B cell (primary cell): ENCODE data around the gene PTGES2. TPM values are rescaled to one million over a fixed set of nuclear protein-coding genes. Genes with fewer than 3 reads are reported as not detected.

Source experiments
- ATAC-seq: fragments of 200-7000 bp; cut with Tn5 transposase; one replicate; pipeline ENCODE4 v1.10.0; 2021; ENCODE audit warnings: low read depth, mild to moderate bottlenecking, moderate number of reproducible peaks, moderate library complexity
- CTCF ChIA-PET: fragments of 350-600 bp; sonication (Branson Sonifier 250); formaldehyde crosslinking; loops from one replicate; lab custom pipeline; 2021; ENCODE audit warnings: antibody characterized with exemption, inconsistent platforms; lab: Charles Lee
- POLR2A ChIA-PET: fragments of 350-600 bp; sonication (Branson Sonifier 250); formaldehyde crosslinking; loops from one replicate; lab custom pipeline; 2021; ENCODE audit warnings: antibody characterized with exemption; lab: Charles Lee
- DNase-seq: peaks from one replicate; pipeline ENCODE4 v3.0.0; 2013
- H2AFZ ChIP-seq: 2 replicates; pipeline ENCODE4 v1.6.1; 2012; ENCODE audit warnings: mild to moderate bottlenecking, low read depth, low read length; ENCODE audit not compliant: insufficient read depth, poor library complexity, severe bottlenecking
- H3K27ac ChIP-seq, 2 donors: 1 replicate in 1 of 2; 2 replicates in 1 of 2; pipeline ENCODE4 v1.5.1; 2012 to 2013; ENCODE audit warnings: low read length in 2 of 2, mild to moderate bottlenecking in 2 of 2, moderate library complexity in 1 of 2
- H3K27me3 ChIP-seq, 4 experiments: fragments of 200-600 bp in 1 of 4; sonication (generic) in 1 of 4; replicated peaks in 1 of 4; 1 replicate in 2 of 4; 2 replicates in 2 of 4; pipeline versions ENCODE4 v1.6.1 to v1.7.0; 2013 to 2016; ENCODE audit warnings: low read length in 3 of 4, mild to moderate bottlenecking in 2 of 4, mixed read lengths in 1 of 4, moderate library complexity in 1 of 4; ENCODE audit not compliant: insufficient read depth in 4 of 4, control insufficient read depth in 3 of 4; ENCODE audit errors: control extremely low read depth in 1 of 4
- H3K36me3 ChIP-seq, 2 experiments: replicated peaks in 1 of 2; 1 replicate in 1 of 2; 2 replicates in 1 of 2; pipeline versions ENCODE4 v1.6.1 to v1.7.1; 2013; ENCODE audit warnings: low read length in 1 of 2; ENCODE audit not compliant: insufficient read depth in 2 of 2, control insufficient read depth in 1 of 2; ENCODE audit errors: control extremely low read depth in 1 of 2, extremely low read depth in 1 of 2
- H3K4me1 ChIP-seq, 2 donors: fragments of 200-600 bp in 1 of 2; sonication (generic) in 1 of 2; 1 replicate in 1 of 2; 2 replicates in 1 of 2; pipeline versions ENCODE4 v1.5.1 to v1.6.1; 2013 to 2017; ENCODE audit warnings: low read length in 2 of 2; ENCODE audit not compliant: control insufficient read depth in 2 of 2, insufficient read depth in 2 of 2
- H3K4me2 ChIP-seq: replicated peaks from 2 replicates; pipeline ENCODE3; 2012; ENCODE audit warnings: mild to moderate bottlenecking, low read depth, low read length; ENCODE audit not compliant: poor library complexity, severe bottlenecking
- H3K4me3 ChIP-seq, 5 experiments: fragments of 200-600 bp in 1 of 5; sonication (generic) in 1 of 5; 1 replicate in 3 of 5; 2 replicates in 2 of 5; pipeline versions ENCODE4 v1.5.1 to v1.7.0; 2011 to 2016; ENCODE audit warnings: low read length in 4 of 5, mild to moderate bottlenecking in 4 of 5, low read depth in 2 of 5, control low read depth in 1 of 5, moderate library complexity in 1 of 5; ENCODE audit not compliant: insufficient read depth in 1 of 5; ENCODE audit errors: control extremely low read depth in 1 of 5, extremely low read depth in 1 of 5
- H3K79me2 ChIP-seq: fragments of 200-600 bp; sonication (generic); one replicate; pipeline ENCODE4 v1.6.0; 2016; ENCODE audit warnings: low read length; ENCODE audit not compliant: control insufficient read depth, insufficient read depth
- H3K9ac ChIP-seq: fragments of 200-600 bp; sonication (generic); 2 replicates; pipeline ENCODE4 v1.6.1; 2017; ENCODE audit warnings: mild to moderate bottlenecking, low read length, moderate library complexity
- H3K9me3 ChIP-seq, 3 donors: one replicate each; pipeline versions ENCODE4 v1.6.1 to v1.7.1; 2013; ENCODE audit warnings: low read length in 2 of 3; ENCODE audit not compliant: control insufficient read depth in 2 of 3, insufficient read depth in 1 of 3; ENCODE audit errors: control extremely low read depth in 1 of 3
- H4K20me1 ChIP-seq: 2 replicates; pipeline ENCODE4 v1.6.0; 2012; ENCODE audit warnings: mild to moderate bottlenecking, low read length; ENCODE audit not compliant: insufficient read depth, control insufficient read depth, poor library complexity, severe bottlenecking
- H3K27ac Mint-ChIP-seq: one replicate; pipeline ENCODE4 v1.8.0; 2021; ENCODE audit warnings: mixed read lengths
- H3K27me3 Mint-ChIP-seq: one replicate; pipeline ENCODE4 v1.8.0; 2021; ENCODE audit warnings: mixed read lengths
- H3K4me1 Mint-ChIP-seq: one replicate; pipeline ENCODE4 v1.8.0; 2021; ENCODE audit warnings: mixed read lengths
- H3K4me3 Mint-ChIP-seq: one replicate; pipeline ENCODE4 v1.8.0; 2021; ENCODE audit warnings: mixed read lengths
- H3K9me3 Mint-ChIP-seq: one replicate; pipeline ENCODE4 v1.8.0; 2022; ENCODE audit warnings: mixed read lengths; ENCODE audit not compliant: insufficient read depth
- EZH2 ChIP-seq: IDR thresholded peaks from 2 replicates; pipeline ENCODE4 v1.6.1; 2012; ENCODE audit warnings: borderline replicate concordance, low read depth, mild to moderate bottlenecking, moderate library complexity, low read length; ENCODE audit not compliant: insufficient read depth, poor library complexity, severe bottlenecking
- WGBS: methylation state at CpG from one replicate; pipeline ENCODE4 v1.1.5; 2013; ENCODE audit warnings: missing lambda C conversion rate; ENCODE audit not compliant: insufficient coverage; 5-methylcytosine and 5-hydroxymethylcytosine counted together
- intact Hi-C: fragments of 100-400 bp; cut with micrococcal nuclease; formaldehyde crosslinking; loops from one replicate; pipeline ENCODE4 v1.10.0; 2022
- polyA plus RNA-seq: library from polyadenylated mRNA; depleted of rRNA; stranded (reverse); fragments of >200 nt; gene quantifications from 2 replicates; pipeline ENCODE4 v1.2.3, GENCODE V29; 2012
- total RNA-seq, 2 donors: library from RNA; stranded (reverse); fragments of 120-200 nt in 1 of 2; gene quantifications; 1 replicate in 1 of 2; 2 replicates in 1 of 2; pipeline versions ENCODE4 v1.2.3 to v1.2.4, GENCODE V29; 2013 to 2022
- TF ChIP-seq, protein P1 (sequence below): fragments of 200-600 bp; IDR thresholded peaks from one replicate; pipeline ENCODE4 v1.8.0; 2022; ENCODE audit warnings: antibody characterized with exemption, mild to moderate bottlenecking

The PTGES2 gene
- total and polyA plus RNA-seq, 2 donors (not counting 1 experiment from before 2014, with no cell fraction given) = 77.8 to 113 TPM

GRCh38 chr9:128120741-128121465 lies 6.6 kb downstream of the PTGES2 start:
- Mint-ChIP-seq H3K9me3 (no peaks in the 10 kb centered on the region), H3K4me1 (peaks cover 32% of the 10 kb centered on the region), H3K27ac (no peak overlapping the region), H3K4me3 (no peak overlapping the region), H3K27me3 (no peaks in the 10 kb centered on the region)
- Histone ChIP-seq H3K79me2 (peaks cover 22% of the 10 kb centered on the region), H3K9me3 (peaks cover 0 to 5% (median 0%) of the 10 kb centered on the region in 3 donors), H3K27me3 (no peaks in the 10 kb centered on the region), H3K27ac (no peak overlapping the region), H3K4me3 (no peak overlapping the region), H3K36me3 (peaks cover 0 to 34% of the 10 kb centered on the region in 2 experiments), H2AFZ (no peak overlapping the region), H3K4me1 (peaks cover 29 to 36% of the 10 kb centered on the region in 2 donors), H4K20me1 (peaks cover 23% of the 10 kb centered on the region), H3K4me2 (no peak overlapping the region), H3K9ac (no peak overlapping the region)
- DNase-seq (no peak), ATAC-seq (no peak)
- 93% methylated on average over 27 of the region's 29 CpGs for WGBS
- TF ChIP-seq EZH2 = no peak
- TF ChIP-seq, protein P1, sequence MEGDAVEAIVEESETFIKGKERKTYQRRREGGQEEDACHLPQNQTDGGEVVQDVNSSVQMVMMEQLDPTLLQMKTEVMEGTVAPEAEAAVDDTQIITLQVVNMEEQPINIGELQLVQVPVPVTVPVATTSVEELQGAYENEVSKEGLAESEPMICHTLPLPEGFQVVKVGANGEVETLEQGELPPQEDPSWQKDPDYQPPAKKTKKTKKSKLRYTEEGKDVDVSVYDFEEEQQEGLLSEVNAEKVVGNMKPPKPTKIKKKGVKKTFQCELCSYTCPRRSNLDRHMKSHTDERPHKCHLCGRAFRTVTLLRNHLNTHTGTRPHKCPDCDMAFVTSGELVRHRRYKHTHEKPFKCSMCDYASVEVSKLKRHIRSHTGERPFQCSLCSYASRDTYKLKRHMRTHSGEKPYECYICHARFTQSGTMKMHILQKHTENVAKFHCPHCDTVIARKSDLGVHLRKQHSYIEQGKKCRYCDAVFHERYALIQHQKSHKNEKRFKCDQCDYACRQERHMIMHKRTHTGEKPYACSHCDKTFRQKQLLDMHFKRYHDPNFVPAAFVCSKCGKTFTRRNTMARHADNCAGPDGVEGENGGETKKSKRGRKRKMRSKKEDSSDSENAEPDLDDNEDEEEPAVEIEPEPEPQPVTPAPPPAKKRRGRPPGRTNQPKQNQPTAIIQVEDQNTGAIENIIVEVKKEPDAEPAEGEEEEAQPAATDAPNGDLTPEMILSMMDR = no peak
- intact Hi-C loops = loop anchor here (10.0 kb wide), 1 partner anchor 346 kb away; the partner anchor contains the start of gene SH2D3C
- ChIA-PET CTCF (no interaction called here), POLR2A (no interaction called here)
